GM12878 (cell line): ENCODE measurements around the gene TP73. TPM values are rescaled to one million over a fixed set of nuclear protein-coding genes. Genes with fewer than 3 reads are reported as not detected.

Source experiments
- ATF3 ChIP-seq: IDR thresholded peaks from 2 replicates; pipeline ENCODE4 v1.6.1; 2011; ENCODE audit warnings: low read depth, mild to moderate bottlenecking, low read length, moderate library complexity, borderline replicate concordance; ENCODE audit errors: extremely low read depth
- BCL11A ChIP-seq: IDR thresholded peaks from 2 replicates; pipeline ENCODE4 v1.6.1; 2011; ENCODE audit warnings: low read depth, low read length
- HSF1 ChIP-seq: fragments of 150-350 bp; IDR thresholded peaks from 2 replicates; pipeline ENCODE4 v1.6.1; 2014; ENCODE audit warnings: mild to moderate bottlenecking, low read depth, low read length
- IKZF2 ChIP-seq, 2 experiments: fragments of 450-650 bp; IDR thresholded peaks; 2 replicates each; pipeline ENCODE4 v1.6.1; 2017; ENCODE audit warnings: mild to moderate bottlenecking in 2 of 2, moderate library complexity in 2 of 2
- KAT2A ChIP-seq: conservative IDR thresholded peaks from 2 replicates; pipeline ENCODE4 v1.6.1; 2011; ENCODE audit warnings: low read depth, low read length; ENCODE audit not compliant: control insufficient read depth
- MYB ChIP-seq: fragments of 150-350 bp; IDR thresholded peaks from 2 replicates; pipeline ENCODE4 v1.6.1; 2014; ENCODE audit warnings: mild to moderate bottlenecking, low read depth, low read length, borderline replicate concordance
- PRDM15 ChIP-seq: fragments of 450-650 bp; formaldehyde crosslinking; IDR thresholded peaks from 2 replicates; pipeline ENCODE4 v1.4.0; 2020; ENCODE audit warnings: mild to moderate bottlenecking, moderate library complexity
- TCF7 ChIP-seq: IDR thresholded peaks from 2 replicates; pipeline ENCODE4 v1.6.1; 2014; ENCODE audit warnings: antibody characterized with exemption, borderline replicate concordance
- ZBTB11 ChIP-seq: fragments of 450-650 bp; formaldehyde crosslinking; IDR thresholded peaks from 2 replicates; pipeline ENCODE4 v1.5.0; 2022; ENCODE audit warnings: mild to moderate bottlenecking, missing genetic modification characterization
- ZNF592 ChIP-seq: fragments of 450-650 bp; IDR thresholded peaks from 2 replicates; pipeline ENCODE4 v1.6.1; 2017; ENCODE audit warnings: mild to moderate bottlenecking, moderate library complexity
- polyA plus RNA-seq, 11 experiments: library from polyadenylated mRNA; depleted of rRNA in 4 of 11; unstranded in 6 of 11; stranded (reverse) in 5 of 11; fragments of >200 nt; fragmentation: Nextera tagmentation in 4 of 11; fragmentation: Illumina TruSeq in 1 of 11; extraction: Ambion mirVana in 4 of 11; extraction: Trizol in 1 of 11; gene quantifications; 1 replicate in 1 of 11; 2 replicates in 10 of 11; pipeline versions ENCODE4 v1.2.1 to v1.2.3, GENCODE V29; 2011 to 2016; ENCODE audit warnings: inconsistent platforms in 2 of 11, missing spikeins in 2 of 11, low read depth in 1 of 11
- total RNA-seq, 4 experiments: library from RNA; depleted of rRNA in 3 of 4; stranded (reverse); fragments of >200 nt in 3 of 4; fragmentation: Illumina TruSeq in 1 of 4; extraction: Trizol in 1 of 4; gene quantifications; 2 replicates each; pipeline versions ENCODE4 v1.2.1 to v1.2.3, GENCODE V29; 2013 to 2021

TP73 gene
- total and polyA plus RNA-seq, 10 of the 15 experiments (the other 5 are each of a cell fraction or from before 2014, with no cell fraction given) = 0.08 to 54.2 (median 14.9) TPM

GRCh38 chr1:3663999-3664699 is 11.8 kb downstream of the TP73 start (continued):
- TF ChIP-seq ZBTB11 (no peak), ATF3 (no peak), TCF7 (no peak), PRDM15 (CRISPR knock-in tag) (no peak), BCL11A (no peak), HSF1 (no peak), IKZF2 (IDR thresholded peaks at IDR 0.05) (peak in 1 of 2 experiments; percentile 30; a peak in 1 of 4 replicates), ZNF592 (no peak), KAT2A (no peak), MYB (no peak)
